Neutrophil (primary cell): Measurements from ENCODE around the gene NAA40.

Source experiments
- H3K27ac ChIP-seq: fragments of 200-600 bp; sonication (generic); 2 replicates; pipeline ENCODE4 v1.5.1; 2016; ENCODE audit warnings: mild to moderate bottlenecking, moderate library complexity
- H3K27me3 ChIP-seq: fragments of 200-600 bp; sonication (generic); 2 replicates; pipeline ENCODE4 v1.6.0; 2016; ENCODE audit warnings: mild to moderate bottlenecking
- H3K36me3 ChIP-seq: fragments of 200-600 bp; sonication (generic); 2 replicates; pipeline ENCODE4 v1.5.1; 2017
- H3K4me1 ChIP-seq, 2 experiments: fragments of 200-600 bp in 1 of 2; sonication (generic) in 1 of 2; 1 replicate in 1 of 2; 2 replicates in 1 of 2; pipeline versions ENCODE4 v1.5.1 to v1.6.1; 2013 to 2016; ENCODE audit warnings: low read depth in 1 of 2, low read length in 1 of 2, mild to moderate bottlenecking in 1 of 2, moderate library complexity in 1 of 2; ENCODE audit not compliant: control insufficient read depth in 1 of 2, insufficient read depth in 1 of 2
- H3K4me3 ChIP-seq, 2 experiments: fragments of 200-600 bp in 1 of 2; sonication (generic) in 1 of 2; 1 replicate in 1 of 2; 2 replicates in 1 of 2; pipeline ENCODE4 v1.5.1; 2013 to 2016; ENCODE audit warnings: low read depth in 1 of 2, low read length in 1 of 2, mild to moderate bottlenecking in 1 of 2, moderate library complexity in 1 of 2
- H3K9me3 ChIP-seq: fragments of 200-600 bp; sonication (generic); 2 replicates; pipeline ENCODE4 v1.5.1; 2016
- CTCF ChIP-seq: fragments of 200-600 bp; sonication (generic); IDR thresholded peaks from 2 replicates; pipeline ENCODE4 v1.5.1; 2016; ENCODE audit warnings: antibody characterized with exemption

Gene NAA40

GRCh38 chr11:63912678-63913077 is 26.1 kb upstream of the NAA40 start:
- peaks cover 10 to 15% of the 10 kb centered on the region in 2 experiments for H3K4me1 ChIP-seq
- H3K9me3 ChIP-seq, result no peaks in the 10 kb centered on the region
- no peak overlapping the region for H3K4me3 ChIP-seq
- no peak for TF ChIP-seq CTCF
- peaks cover 40% of the 10 kb centered on the region for H3K27me3 ChIP-seq
- H3K36me3 ChIP-seq, result peaks cover 37% of the 10 kb centered on the region
- no peak overlapping the region for H3K27ac ChIP-seq

- H3K9me3 ChIP-seq, result no peaks in the 10 kb centered on the region
- no peak for TF ChIP-seq CTCF
- peaks cover 12 to 25% of the 10 kb centered on the region in 2 experiments for H3K4me1 ChIP-seq
- H3K4me3 ChIP-seq, result no peak overlapping the region
- H3K27me3 ChIP-seq, result peaks cover 54% of the 10 kb centered on the region
- H3K27ac ChIP-seq, result no peak overlapping the region
- peaks cover 23% of the 10 kb centered on the region for H3K36me3 ChIP-seq
Measured at GRCh38 chr11:63913866-63914830, 24.7 kb upstream of the NAA40 start.

- Histone ChIP-seq H3K9me3 (no peaks in the 10 kb centered on the region), H3K27me3 (peaks cover 64% of the 10 kb centered on the region), H3K4me3 (no peak overlapping the region), H3K27ac (no peak overlapping the region), H3K36me3 (peaks cover 13% of the 10 kb centered on the region), H3K4me1 (peaks cover 19 to 31% of the 10 kb centered on the region in 2 experiments)
- TF ChIP-seq CTCF, result no peak
Measured at GRCh38 chr11:63914896-63915691, 23.7 kb upstream of the NAA40 start.

GRCh38 chr11:63915961-63916836 is 22.6 kb upstream of the NAA40 start:
- Histone ChIP-seq H3K27me3 (peaks cover 75% of the 10 kb centered on the region), H3K4me1 (peaks cover 19 to 31% of the 10 kb centered on the region in 2 experiments), H3K27ac (no peak overlapping the region), H3K36me3 (peaks cover 4% of the 10 kb centered on the region), H3K4me3 (peak overlapping the region; percentile 34 to 49), H3K9me3 (no peaks in the 10 kb centered on the region)
- no peak for TF ChIP-seq CTCF
